ENCODE results near the gene PHLDA2.

DNA sequence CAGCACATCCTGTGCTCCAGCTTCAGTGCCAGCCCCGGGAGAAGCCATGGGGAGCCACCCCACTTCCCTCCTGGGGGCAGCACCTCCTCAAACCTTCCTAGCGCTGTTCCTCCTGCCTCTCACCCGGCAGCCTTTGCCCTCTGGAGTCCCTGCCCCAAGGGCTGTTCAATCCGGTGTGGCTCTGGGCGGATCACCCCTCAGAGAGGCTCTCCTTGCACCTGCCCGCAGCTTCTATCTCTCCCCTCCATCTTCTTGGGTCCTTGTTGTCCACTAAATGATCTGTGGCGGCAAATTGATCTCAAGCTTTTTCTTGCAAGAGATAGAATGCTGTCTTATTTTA, 25.6 kb downstream of the PHLDA2 start:
- TF ChIP-seq POU2F2 (IDR thresholded peaks at IDR 0.05; ENCODE audit: low read depth, low read length) (no peak), POLR2A (IDR thresholded peaks at IDR 0.05; ENCODE audit: low read depth, low read length) (no peak), POLR2AphosphoS5 (IDR thresholded peaks at IDR 0.05; ENCODE audit: low read depth, low read length) (no peak)

Measured in GM12891 (cell line).